ENCODE data around the gene ADARB1. TPM values are rescaled to one million over a fixed set of nuclear protein-coding genes. Genes with fewer than 3 reads are reported as not detected.

The ADARB1 gene
- total and polyA plus RNA-seq, 2 experiments from 2014 or later: 4.8 to 14.8 TPM

- H3F3A ChIP-seq (replicated peaks; ENCODE audit: low read depth): no peaks in the 10 kb centered on the region
- Mint-ChIP-seq H3K27ac (no peak overlapping the region), H3K36me3 (ENCODE audit: low read depth) (peaks cover 3% of the 10 kb centered on the region; the same call in 1 of the 3 replicates), H3K4me1 (peaks cover 2% of the 10 kb centered on the region; the same call in 2 of the 3 replicates), H3K4me3 (no peak overlapping the region), H3K27me3 (ENCODE audit: insufficient read depth, low read depth, poor library complexity) (no peaks in the 10 kb centered on the region), H3K9me3 (peaks cover 8% of the 10 kb centered on the region)
- H3K27me3 ChIP-seq (ENCODE audit: insufficient read depth): no peaks in the 10 kb centered on the region
- no peak overlapping the region for H3K4me2 ChIP-seq
- TF ChIP-seq STAT1 (IDR thresholded peaks at IDR 0.05; ENCODE audit: unreplicated experiment) (no peak), NANOG (IDR thresholded peaks at IDR 0.05; ENCODE audit: borderline replicate concordance) (no peak), CREB1 (CRISPR knock-in tag; IDR thresholded peaks at IDR 0.05; ENCODE audit: low read depth) (no peak), REST (IDR thresholded peaks at IDR 0.05; ENCODE audit: unreplicated experiment) (no peak), EZH2 (IDR thresholded peaks at IDR 0.05; ENCODE audit: low read depth, unreplicated experiment) (no peak), POLR2AphosphoS5 (IDR thresholded peaks at IDR 0.05; ENCODE audit: low read depth) (no peak), ZNF114 (CRISPR knock-in tag; IDR thresholded peaks at IDR 0.05) (no peak), ZNF331 (CRISPR knock-in tag; IDR thresholded peaks at IDR 0.05; ENCODE audit: low read depth) (no peak), ZNF462 (CRISPR knock-in tag; IDR thresholded peaks at IDR 0.05) (no peak), EZH2phosphoT487 (IDR thresholded peaks at IDR 0.05; ENCODE audit: unreplicated experiment) (no peak), JUNB (IDR thresholded peaks at IDR 0.05; ENCODE audit: unreplicated experiment) (no peak)
- TF ChIP-seq, protein P1, sequence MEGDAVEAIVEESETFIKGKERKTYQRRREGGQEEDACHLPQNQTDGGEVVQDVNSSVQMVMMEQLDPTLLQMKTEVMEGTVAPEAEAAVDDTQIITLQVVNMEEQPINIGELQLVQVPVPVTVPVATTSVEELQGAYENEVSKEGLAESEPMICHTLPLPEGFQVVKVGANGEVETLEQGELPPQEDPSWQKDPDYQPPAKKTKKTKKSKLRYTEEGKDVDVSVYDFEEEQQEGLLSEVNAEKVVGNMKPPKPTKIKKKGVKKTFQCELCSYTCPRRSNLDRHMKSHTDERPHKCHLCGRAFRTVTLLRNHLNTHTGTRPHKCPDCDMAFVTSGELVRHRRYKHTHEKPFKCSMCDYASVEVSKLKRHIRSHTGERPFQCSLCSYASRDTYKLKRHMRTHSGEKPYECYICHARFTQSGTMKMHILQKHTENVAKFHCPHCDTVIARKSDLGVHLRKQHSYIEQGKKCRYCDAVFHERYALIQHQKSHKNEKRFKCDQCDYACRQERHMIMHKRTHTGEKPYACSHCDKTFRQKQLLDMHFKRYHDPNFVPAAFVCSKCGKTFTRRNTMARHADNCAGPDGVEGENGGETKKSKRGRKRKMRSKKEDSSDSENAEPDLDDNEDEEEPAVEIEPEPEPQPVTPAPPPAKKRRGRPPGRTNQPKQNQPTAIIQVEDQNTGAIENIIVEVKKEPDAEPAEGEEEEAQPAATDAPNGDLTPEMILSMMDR (conservative IDR thresholded peaks at IDR 0.05; ENCODE audit: low read depth in 2 of 2): no peak
- TF ChIP-seq, protein P2, sequence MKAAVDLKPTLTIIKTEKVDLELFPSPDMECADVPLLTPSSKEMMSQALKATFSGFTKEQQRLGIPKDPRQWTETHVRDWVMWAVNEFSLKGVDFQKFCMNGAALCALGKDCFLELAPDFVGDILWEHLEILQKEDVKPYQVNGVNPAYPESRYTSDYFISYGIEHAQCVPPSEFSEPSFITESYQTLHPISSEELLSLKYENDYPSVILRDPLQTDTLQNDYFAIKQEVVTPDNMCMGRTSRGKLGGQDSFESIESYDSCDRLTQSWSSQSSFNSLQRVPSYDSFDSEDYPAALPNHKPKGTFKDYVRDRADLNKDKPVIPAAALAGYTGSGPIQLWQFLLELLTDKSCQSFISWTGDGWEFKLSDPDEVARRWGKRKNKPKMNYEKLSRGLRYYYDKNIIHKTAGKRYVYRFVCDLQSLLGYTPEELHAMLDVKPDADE (IDR thresholded peaks at IDR 0.05): no peak
- DNase-seq (ENCODE audit: low spot score): no peak
- no peak overlapping the region for H2AFZ ChIP-seq
- H3K27ac ChIP-seq (ENCODE audit: low read depth): no peak overlapping the region
- no peaks in the 10 kb centered on the region for H3K36me3 ChIP-seq (ENCODE audit: insufficient read depth)
- H3K79me2 ChIP-seq (replicated peaks; ENCODE audit: insufficient read depth): no peaks in the 10 kb centered on the region
- H4K20me1 ChIP-seq (replicated peaks; ENCODE audit: insufficient read depth): no peaks in the 10 kb centered on the region
- H3K9me2 ChIP-seq (ENCODE audit: insufficient read depth): no peaks in the 10 kb centered on the region
- H3K4me3 ChIP-seq: no peak overlapping the region
- no peaks in the 10 kb centered on the region for H3K4me1 ChIP-seq (ENCODE audit: insufficient read depth)
- ATAC-seq: peak; percentile 28; the same call in 2 of the 3 replicates
Measured at GRCh38 chr21:45040739-45041138, 33.6 kb upstream of the ADARB1 start.
